ENCODE results near the gene NEIL3.

The NEIL3 gene

DNA sequence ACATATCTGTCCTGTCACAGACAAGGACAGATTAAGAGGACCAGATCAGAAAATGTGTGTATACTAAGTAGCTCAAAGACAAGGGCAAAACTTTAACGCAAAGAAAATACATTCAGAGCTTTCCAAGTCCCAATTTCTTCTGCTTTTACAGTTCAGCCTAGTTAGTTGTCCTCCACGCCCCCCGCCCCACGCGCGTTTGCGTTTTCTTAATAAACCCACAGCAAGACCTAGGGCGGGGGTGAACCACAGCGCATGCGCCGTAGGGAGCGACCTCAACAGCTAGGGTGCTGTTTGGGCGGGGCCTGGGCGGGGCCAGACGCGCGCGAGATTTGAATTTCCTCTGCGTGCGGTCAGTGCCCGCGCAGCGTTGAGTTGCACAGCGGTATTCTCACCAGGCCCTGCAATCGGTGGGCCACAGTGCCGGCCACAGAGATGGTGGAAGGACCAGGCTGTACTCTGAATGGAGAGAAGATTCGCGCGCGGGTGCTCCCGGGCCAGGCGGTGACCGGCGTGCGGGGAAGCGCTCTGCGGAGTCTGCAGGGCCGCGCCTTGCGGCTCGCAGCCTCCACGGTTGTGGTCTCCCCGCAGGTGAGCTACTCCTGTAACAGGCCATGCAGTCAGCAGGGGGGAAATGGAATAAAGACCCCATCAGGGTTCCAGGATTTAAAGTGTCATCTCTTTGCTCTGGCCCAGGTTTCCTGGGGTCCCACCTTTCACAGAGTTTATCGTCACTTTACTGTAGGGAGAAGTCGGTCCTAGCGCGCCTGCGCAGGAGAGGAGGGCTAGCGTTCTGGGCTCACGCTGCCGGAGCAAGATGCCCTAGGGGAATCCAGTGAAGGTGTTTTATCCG, at the start of gene NEIL3:
Gene NEIL3 (plus strand): TSS at position 353 of the 850 bp plus-strand sequence. CDS start 80 bp downstream, at position 433.
- peak; percentile 95 for DNase-seq

- no peak for DNase-seq
These were observed 45.9 kb upstream of the NEIL3 start for GRCh38 chr4:177263818-177264217.

DNA sequence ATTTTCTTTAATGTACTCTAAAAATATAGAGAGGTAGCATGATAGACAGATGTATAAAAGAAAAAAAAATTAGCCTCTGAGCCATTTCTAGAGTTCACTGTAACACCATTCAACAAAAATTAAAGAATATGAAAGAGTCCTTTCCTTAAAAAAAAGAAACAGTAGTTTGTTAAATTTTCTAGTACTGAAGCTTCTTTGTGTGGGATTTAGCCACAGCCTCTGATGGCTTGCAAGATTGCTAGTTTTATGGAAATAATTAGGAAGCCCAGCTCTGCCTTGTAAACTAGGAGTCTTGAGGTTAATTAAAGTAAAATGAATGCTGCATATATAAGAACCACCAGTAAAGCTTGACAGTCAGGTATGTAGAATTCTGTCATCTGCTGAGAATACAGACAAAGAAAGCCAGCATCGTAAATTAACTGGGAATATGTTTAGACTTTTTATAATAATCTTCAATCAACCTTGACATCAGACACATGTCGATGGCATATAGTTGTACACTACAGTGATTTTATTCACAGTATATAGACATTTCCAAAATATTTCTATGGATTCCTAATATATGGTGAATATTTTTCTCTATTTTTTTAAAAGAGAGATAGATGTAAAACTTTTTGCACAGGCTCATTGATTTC, 44.8 kb upstream of the NEIL3 start:
- DNase-seq, result no peak

GRCh38 chr4:177265729-177266128, 43.9 kb upstream of the NEIL3 start:
- no peak for DNase-seq

- DNase-seq, result no peak
These were observed 43.2 kb upstream of the NEIL3 start for GRCh38 chr4:177266506-177266905.

DNA sequence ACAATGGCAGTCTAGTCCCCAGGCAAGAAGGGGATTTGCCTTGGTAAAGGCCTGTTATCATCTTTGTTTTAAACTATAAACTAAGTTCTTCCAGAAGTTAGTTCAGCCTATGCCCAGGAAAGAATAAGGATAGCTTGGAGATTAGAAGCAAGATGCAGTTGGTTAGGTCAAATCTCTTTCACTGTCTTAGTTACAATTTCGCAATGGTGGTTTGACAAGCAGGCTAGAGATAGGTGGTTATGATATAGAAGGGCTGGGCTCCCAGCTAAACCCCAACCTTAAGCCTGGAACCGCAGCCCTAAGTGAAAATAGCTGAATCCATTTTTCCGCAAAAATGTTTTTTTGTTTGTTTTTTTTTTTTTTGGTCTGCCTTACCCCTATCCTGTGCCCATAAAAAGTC, 41.8 kb upstream of the NEIL3 start:
- DNase-seq, result no peak

- DNase-seq, result no peak
These were observed 38.6 kb upstream of the NEIL3 start for GRCh38 chr4:177271091-177271490.

DNA sequence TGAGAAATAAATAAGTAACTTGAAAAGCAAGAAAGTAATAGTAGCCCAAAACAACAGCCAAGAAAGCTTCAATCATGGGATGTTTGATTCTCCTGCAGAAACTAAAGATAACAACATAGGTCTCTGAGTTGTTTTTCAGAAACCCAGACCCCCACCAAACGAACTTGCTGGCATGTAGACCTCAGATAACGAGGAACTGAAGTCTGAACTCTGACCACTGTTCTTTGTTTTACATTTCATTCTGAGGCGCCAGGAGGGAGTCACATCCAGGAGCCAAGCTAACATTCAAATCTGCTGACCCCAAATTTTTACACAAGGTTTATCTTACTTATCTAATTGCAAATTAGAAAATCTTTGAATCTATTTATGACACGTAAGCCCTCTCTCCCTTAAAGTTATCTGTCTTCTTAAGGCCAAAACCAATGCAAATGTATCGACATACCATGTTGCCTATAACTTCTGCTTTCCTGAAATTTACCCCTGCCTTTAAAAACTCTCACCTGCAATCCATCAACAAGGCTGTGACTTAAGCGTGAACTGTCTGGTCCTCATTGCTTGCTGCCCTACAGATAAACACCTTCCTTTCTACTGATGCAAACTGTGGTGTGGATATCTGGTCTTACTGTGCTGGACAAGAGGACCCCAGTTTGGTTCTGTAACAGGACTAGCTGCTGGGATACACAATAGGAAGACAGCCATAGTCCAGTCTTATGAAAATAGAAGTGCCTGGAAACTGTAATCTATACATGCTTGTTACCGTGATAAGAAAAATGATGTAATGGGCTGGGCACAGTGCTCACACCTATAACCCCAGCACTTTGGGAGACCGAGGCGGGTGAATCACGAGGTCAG, 37.5 kb upstream of the NEIL3 start:
- DNase-seq, result no peak

GRCh38 chr4:177275999-177276398, 33.7 kb upstream of the NEIL3 start:
- no peak for DNase-seq

- no peak for DNase-seq
These were observed 28.2 kb upstream of the NEIL3 start for GRCh38 chr4:177281351-177281909.

GRCh38 chr4:177282284-177282835, 27.3 kb upstream of the NEIL3 start:
- DNase-seq, result no peak

DNA sequence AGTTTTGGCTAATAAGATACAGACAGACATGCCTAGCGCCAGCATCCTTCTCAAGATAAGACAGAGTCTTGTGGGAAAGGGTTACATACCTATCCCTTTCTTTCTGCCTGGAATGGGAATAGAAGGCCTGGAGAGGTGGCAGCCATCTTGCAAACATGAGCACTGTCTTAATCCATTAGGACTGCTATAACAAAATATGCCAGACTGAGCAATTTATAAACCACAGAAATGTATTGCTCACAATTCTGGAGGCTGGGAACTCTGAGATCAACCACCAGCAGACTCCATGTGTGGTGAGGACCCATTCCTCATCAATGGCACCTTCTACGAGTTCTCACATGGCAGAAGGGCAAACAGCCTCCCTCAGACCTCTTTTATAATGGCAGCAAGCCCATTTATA, 26.5 kb upstream of the NEIL3 start:
- no peak for DNase-seq

DNA sequence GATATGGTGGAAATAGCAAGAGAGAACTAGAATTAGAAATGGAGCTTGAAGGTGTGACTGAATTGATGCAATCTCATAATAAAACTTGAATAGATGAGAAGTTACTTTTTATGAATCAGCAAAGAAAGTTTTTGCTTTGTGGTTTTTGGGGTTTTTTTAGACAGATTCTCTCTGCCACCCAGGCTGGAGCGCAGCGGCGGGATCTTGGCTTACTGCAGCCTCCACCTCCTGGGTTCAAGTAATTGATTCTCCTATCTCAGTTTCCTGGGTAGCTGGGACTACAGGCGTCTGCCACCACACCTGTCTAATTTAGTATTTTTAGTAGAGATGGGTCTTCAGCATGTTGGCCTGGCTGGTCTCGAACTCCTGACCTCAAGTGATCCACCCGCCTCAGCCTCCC, 23.7 kb upstream of the NEIL3 start:
- DNase-seq, result no peak

- no peak for DNase-seq
These were observed 22.4 kb upstream of the NEIL3 start for GRCh38 chr4:177287255-177287654.

- DNase-seq, result no peak
These were observed 21.3 kb upstream of the NEIL3 start for GRCh38 chr4:177288335-177288734.

GRCh38 chr4:177290780-177291179, 18.9 kb upstream of the NEIL3 start:
- DNase-seq, result no peak

DNA sequence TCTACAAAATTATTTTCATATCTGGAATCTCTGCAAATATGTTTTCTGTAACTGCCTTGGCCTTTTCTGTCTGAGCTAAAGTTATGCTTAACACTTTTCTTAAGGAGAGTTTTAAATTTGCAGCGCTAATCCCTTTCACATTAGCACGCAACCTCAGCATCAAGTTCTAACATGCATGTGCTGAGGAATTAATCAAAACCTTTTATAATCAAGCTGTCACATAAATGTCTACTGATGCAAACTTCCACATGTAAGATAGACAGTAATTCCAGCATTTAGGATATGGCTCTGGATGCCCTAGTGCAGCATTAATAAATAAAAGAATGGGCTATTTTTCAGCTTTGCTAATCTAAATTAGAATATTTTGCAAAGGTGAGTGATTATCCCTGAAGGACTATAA, 17.5 kb upstream of the NEIL3 start:
- DNase-seq, result no peak

GRCh38 chr4:177293208-177294033, 16.3 kb upstream of the NEIL3 start:
- no peak for DNase-seq

DNA sequence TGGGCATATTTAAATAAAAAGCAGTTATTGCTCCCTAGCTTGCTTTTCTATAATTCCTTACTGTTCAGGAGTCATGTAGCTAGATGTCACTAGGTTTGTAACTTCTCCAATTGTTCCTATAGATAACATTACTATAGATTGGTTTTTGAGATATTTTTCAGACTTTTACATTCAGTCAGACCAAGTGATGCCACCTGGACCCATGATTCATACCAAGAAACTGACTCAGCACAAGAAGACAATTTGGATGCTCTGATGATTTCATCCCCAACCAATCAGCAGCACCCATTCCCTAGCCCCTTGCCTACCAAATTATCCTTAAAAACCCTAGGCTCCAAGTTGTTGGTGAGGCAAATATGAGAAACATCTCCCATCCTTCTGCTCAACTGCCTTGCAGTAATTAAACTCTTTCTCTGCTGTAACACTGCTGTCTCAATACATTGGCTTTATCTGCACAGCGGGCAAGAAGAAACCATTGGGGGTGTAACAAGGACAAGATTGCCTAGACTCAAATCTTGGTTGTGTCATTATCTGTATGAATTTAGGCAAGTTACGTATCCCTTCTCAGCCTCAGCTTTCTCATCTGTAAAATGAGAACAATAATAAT, 11.8 kb upstream of the NEIL3 start:
- no peak for DNase-seq

- DNase-seq, result no peak
These were observed 8.5 kb upstream of the NEIL3 start for GRCh38 chr4:177301126-177301639.
